Uterus (tissue), 4 donors: ENCODE results near the gene MAL. TPM values are rescaled to one million over a fixed set of nuclear protein-coding genes. Genes with fewer than 3 reads are reported as not detected.

Source experiments
- DNase-seq, 2 donors: peaks; one replicate each; pipeline ENCODE4 v3.0.0-alpha.2; 2019 to 2020
- H3K27ac ChIP-seq, 2 donors: fragments of 200-600 bp; sonication (generic); 1 replicate in 1 of 2; 2 replicates in 1 of 2; pipeline ENCODE4 v1.5.1; 2016 to 2018
- H3K27me3 ChIP-seq, 2 donors: fragments of 200-600 bp; sonication (generic); one replicate each; pipeline ENCODE4 v1.5.1; 2018 to 2019; ENCODE audit warnings: control low read depth in 1 of 2
- H3K36me3 ChIP-seq, 2 donors: fragments of 200-600 bp; sonication (generic); one replicate each; pipeline ENCODE4 v1.5.1; 2019; ENCODE audit warnings: control low read depth in 1 of 2
- H3K4me1 ChIP-seq, 2 donors: fragments of 200-600 bp; sonication (generic); one replicate each; pipeline ENCODE4 v1.5.1; 2018 to 2019; ENCODE audit warnings: control low read depth in 1 of 2
- H3K4me3 ChIP-seq, 2 donors: fragments of 200-600 bp; sonication (generic); 1 replicate in 1 of 2; 2 replicates in 1 of 2; pipeline ENCODE4 v1.5.1; 2018 to 2019; ENCODE audit warnings: mild to moderate bottlenecking in 1 of 2
- H3K9me3 ChIP-seq, 2 donors: fragments of 200-600 bp; sonication (generic); one replicate each; pipeline ENCODE4 v1.5.1; 2019; ENCODE audit warnings: control low read depth in 1 of 2
- CTCF ChIP-seq, 4 experiments: fragments of 200-600 bp in 2 of 4; fragments of 450-650 bp in 2 of 4; sonication (generic) in 2 of 4; IDR thresholded peaks; one replicate each; pipeline ENCODE4 v1.5.1; 2016 to 2019; ENCODE audit warnings: antibody characterized with exemption in 4 of 4, mild to moderate bottlenecking in 2 of 4, moderate library complexity in 1 of 4
- POLR2A ChIP-seq, 2 donors: fragments of 450-650 bp; IDR thresholded peaks; one replicate each; pipeline ENCODE4 v1.6.1; 2016; ENCODE audit warnings: antibody characterized with exemption in 2 of 2, mild to moderate bottlenecking in 1 of 2, moderate library complexity in 1 of 2
- intact Hi-C: fragments of 100-400 bp; cut with DNase I; formaldehyde crosslinking; loops from one replicate; pipeline ENCODE4 v1.15.1; 2023; ENCODE audit warnings: low total_unique reads
- total RNA-seq, 4 donors: library from RNA; depleted of rRNA in 3 of 4; stranded (reverse); fragments of >200 nt in 3 of 4; gene quantifications; one replicate each; pipeline versions ENCODE4 v1.1.0 to v1.2.4, GENCODE V29; 2014 to 2023
- donor health status: DM: yes; HTN: yes; CAD: no.

The MAL gene
- total RNA-seq, 4 donors from 2014 or later, result 0.29 to 1.7 (median 1.6) TPM; not detected in 1

- Histone ChIP-seq H3K36me3 (no peaks in the 10 kb centered on the region), H3K27ac (no peak overlapping the region), H3K9me3 (no peaks in the 10 kb centered on the region), H3K4me3 (no peak overlapping the region), H3K4me1 (peaks cover 0 to 4% of the 10 kb centered on the region in 2 donors), H3K27me3 (peaks cover 0 to 22% of the 10 kb centered on the region in 2 donors)
- TF ChIP-seq POLR2A (IDR thresholded peaks at IDR 0.05), result no peak
- no peak for TF ChIP-seq CTCF (IDR thresholded peaks at IDR 0.05)
- no peak for DNase-seq
- intact Hi-C loops, result no loop called here
Observed at GRCh38 chr2:95023222-95023597, 2.3 kb upstream of the MAL start.

GRCh38 chr2:95024371-95024770 is 1.1 kb upstream of the MAL start:
- Histone ChIP-seq H3K4me1 (peaks cover 0 to 4% of the 10 kb centered on the region in 2 donors), H3K36me3 (no peaks in the 10 kb centered on the region), H3K27ac (no peak overlapping the region), H3K4me3 (no peak overlapping the region), H3K9me3 (no peaks in the 10 kb centered on the region), H3K27me3 (peaks cover 0 to 25% of the 10 kb centered on the region in 2 donors)
- no peak for TF ChIP-seq POLR2A (IDR thresholded peaks at IDR 0.05)
- TF ChIP-seq CTCF (IDR thresholded peaks at IDR 0.05), result no peak
- intact Hi-C loops, result no loop called here
- DNase-seq, result no peak

- peaks cover 0 to 25% of the 10 kb centered on the region in 2 donors for H3K27me3 ChIP-seq
- DNase-seq, result no peak
- no peaks in the 10 kb centered on the region for H3K36me3 ChIP-seq
- intact Hi-C loops, result no loop called here
- H3K4me3 ChIP-seq, result no peak overlapping the region
- TF ChIP-seq CTCF (IDR thresholded peaks at IDR 0.05) (no peak), POLR2A (IDR thresholded peaks at IDR 0.05) (no peak)
- peaks cover 0 to 4% of the 10 kb centered on the region in 2 donors for H3K4me1 ChIP-seq
- H3K9me3 ChIP-seq, result no peaks in the 10 kb centered on the region
- H3K27ac ChIP-seq, result no peak overlapping the region
Observed at GRCh38 chr2:95024960-95025405, 525 bp upstream of the MAL start.

- TF ChIP-seq CTCF (IDR thresholded peaks at IDR 0.05) (no peak), POLR2A (IDR thresholded peaks at IDR 0.05) (no peak)
- H3K4me3 ChIP-seq, result no peak overlapping the region
- DNase-seq, result no peak
- no peaks in the 10 kb centered on the region for H3K36me3 ChIP-seq
- no peak overlapping the region for H3K27ac ChIP-seq
- peaks cover 0 to 25% of the 10 kb centered on the region in 2 donors for H3K27me3 ChIP-seq
- H3K9me3 ChIP-seq, result no peaks in the 10 kb centered on the region
- H3K4me1 ChIP-seq, result peaks cover 0 to 4% of the 10 kb centered on the region in 2 donors
- intact Hi-C loops, result no loop called here
Observed at GRCh38 chr2:95026471-95027368, 1.2 kb downstream of the MAL start.

GRCh38 chr2:95027369-95027720 is 1.8 kb downstream of the MAL start:
- H3K36me3 ChIP-seq, result no peaks in the 10 kb centered on the region
- intact Hi-C loops, result no loop called here
- peaks cover 0 to 4% of the 10 kb centered on the region in 2 donors for H3K4me1 ChIP-seq
- no peak overlapping the region for H3K4me3 ChIP-seq
- peaks cover 0 to 25% of the 10 kb centered on the region in 2 donors for H3K27me3 ChIP-seq
- no peak for DNase-seq
- H3K9me3 ChIP-seq, result no peaks in the 10 kb centered on the region
- TF ChIP-seq CTCF (IDR thresholded peaks at IDR 0.05) (no peak), POLR2A (IDR thresholded peaks at IDR 0.05) (no peak)
- no peak overlapping the region for H3K27ac ChIP-seq
